ENCODE measurements around the gene PTPRM.

The PTPRM gene

GRCh38 chr18:8257851-8258434, 690.8 kb downstream of the PTPRM start:
- DNase-seq, result no peak

- no peak for DNase-seq
These were observed 693.2 kb downstream of the PTPRM start for GRCh38 chr18:8260319-8260718.

- peak; percentile 66 for DNase-seq
These were observed 693.7 kb downstream of the PTPRM start for GRCh38 chr18:8260827-8261226.

- DNase-seq, result peak; percentile 63
These were observed 694.6 kb downstream of the PTPRM start for GRCh38 chr18:8261651-8262091.

GRCh38 chr18:8262221-8262620, 695.1 kb downstream of the PTPRM start:
- DNase-seq, result peak; percentile 50

GRCh38 chr18:8264116-8264515, 697.0 kb downstream of the PTPRM start:
- DNase-seq, result no peak

- no peak for DNase-seq
These were observed 697.8 kb downstream of the PTPRM start for GRCh38 chr18:8264861-8265411.

- no peak for DNase-seq
These were observed 705.1 kb downstream of the PTPRM start for GRCh38 chr18:8272254-8272653.

- no peak for DNase-seq
These were observed 707.3 kb downstream of the PTPRM start for GRCh38 chr18:8274370-8274769.

GRCh38 chr18:8276406-8276805, 709.3 kb downstream of the PTPRM start:
- no peak for DNase-seq

- DNase-seq, result no peak
These were observed 710.2 kb downstream of the PTPRM start for GRCh38 chr18:8277270-8277669.

- DNase-seq, result peak; percentile 51
These were observed 712.2 kb downstream of the PTPRM start for GRCh38 chr18:8279346-8279745.

GRCh38 chr18:8279781-8280330, 712.7 kb downstream of the PTPRM start:
- peak; percentile 52 for DNase-seq

GRCh38 chr18:8283891-8284585, 716.9 kb downstream of the PTPRM start:
- no peak for DNase-seq

- no peak for DNase-seq
These were observed 719.2 kb downstream of the PTPRM start for GRCh38 chr18:8286303-8286702.

- no peak for DNase-seq
These were observed 720.2 kb downstream of the PTPRM start for GRCh38 chr18:8287196-8287885.

- DNase-seq, result peak; percentile 69
These were observed 721.5 kb downstream of the PTPRM start for GRCh38 chr18:8288472-8289195.

- no peak for DNase-seq
These were observed 723.3 kb downstream of the PTPRM start for GRCh38 chr18:8290435-8290834.

- DNase-seq, result no peak
These were observed 723.8 kb downstream of the PTPRM start for GRCh38 chr18:8290913-8291312.

- no peak for DNase-seq
These were observed 726.1 kb downstream of the PTPRM start for GRCh38 chr18:8293184-8293583.

- DNase-seq, result no peak
These were observed 729.9 kb downstream of the PTPRM start for GRCh38 chr18:8296886-8297616.

- DNase-seq, result no peak
These were observed 731.1 kb downstream of the PTPRM start for GRCh38 chr18:8298186-8298585.

All from retina (tissue), 1 donor.